ENCODE data around the gene AMPH. TPM values are rescaled to one million over a fixed set of nuclear protein-coding genes. Genes with fewer than 3 reads are reported as not detected.

The AMPH gene
- total RNA-seq, 1 experiment from 2014 or later, result 9.0 TPM

DNA sequence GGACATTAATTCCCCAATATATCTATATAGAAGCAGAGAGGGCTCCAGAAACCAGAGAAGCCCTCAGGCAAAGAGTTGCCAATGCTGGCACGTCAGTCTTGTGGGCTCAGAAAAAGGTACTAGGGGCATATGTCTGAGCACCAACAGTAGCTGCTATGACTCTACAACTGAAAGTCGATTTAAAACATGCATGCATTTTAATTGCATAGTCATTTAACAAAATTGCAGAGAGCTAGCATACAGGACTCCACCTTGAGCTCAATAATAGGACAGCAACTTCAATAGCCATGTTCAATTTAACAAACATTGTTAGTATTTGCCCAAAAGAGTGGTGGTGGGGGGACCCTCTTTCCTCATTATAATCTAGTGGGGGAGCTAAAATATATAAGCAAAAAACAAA lies 126.5 kb downstream of the AMPH start (continued):
- TF ChIP-seq, protein P1, sequence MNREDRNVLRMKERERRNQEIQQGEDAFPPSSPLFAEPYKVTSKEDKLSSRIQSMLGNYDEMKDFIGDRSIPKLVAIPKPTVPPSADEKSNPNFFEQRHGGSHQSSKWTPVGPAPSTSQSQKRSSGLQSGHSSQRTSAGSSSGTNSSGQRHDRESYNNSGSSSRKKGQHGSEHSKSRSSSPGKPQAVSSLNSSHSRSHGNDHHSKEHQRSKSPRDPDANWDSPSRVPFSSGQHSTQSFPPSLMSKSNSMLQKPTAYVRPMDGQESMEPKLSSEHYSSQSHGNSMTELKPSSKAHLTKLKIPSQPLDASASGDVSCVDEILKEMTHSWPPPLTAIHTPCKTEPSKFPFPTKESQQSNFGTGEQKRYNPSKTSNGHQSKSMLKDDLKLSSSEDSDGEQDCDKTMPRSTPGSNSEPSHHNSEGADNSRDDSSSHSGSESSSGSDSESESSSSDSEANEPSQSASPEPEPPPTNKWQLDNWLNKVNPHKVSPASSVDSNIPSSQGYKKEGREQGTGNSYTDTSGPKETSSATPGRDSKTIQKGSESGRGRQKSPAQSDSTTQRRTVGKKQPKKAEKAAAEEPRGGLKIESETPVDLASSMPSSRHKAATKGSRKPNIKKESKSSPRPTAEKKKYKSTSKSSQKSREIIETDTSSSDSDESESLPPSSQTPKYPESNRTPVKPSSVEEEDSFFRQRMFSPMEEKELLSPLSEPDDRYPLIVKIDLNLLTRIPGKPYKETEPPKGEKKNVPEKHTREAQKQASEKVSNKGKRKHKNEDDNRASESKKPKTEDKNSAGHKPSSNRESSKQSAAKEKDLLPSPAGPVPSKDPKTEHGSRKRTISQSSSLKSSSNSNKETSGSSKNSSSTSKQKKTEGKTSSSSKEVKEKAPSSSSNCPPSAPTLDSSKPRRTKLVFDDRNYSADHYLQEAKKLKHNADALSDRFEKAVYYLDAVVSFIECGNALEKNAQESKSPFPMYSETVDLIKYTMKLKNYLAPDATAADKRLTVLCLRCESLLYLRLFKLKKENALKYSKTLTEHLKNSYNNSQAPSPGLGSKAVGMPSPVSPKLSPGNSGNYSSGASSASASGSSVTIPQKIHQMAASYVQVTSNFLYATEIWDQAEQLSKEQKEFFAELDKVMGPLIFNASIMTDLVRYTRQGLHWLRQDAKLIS (CRISPR knock-in tag; IDR thresholded peaks at IDR 0.05; ENCODE audit: borderline replicate concordance), result no peak
- no peak for TF ChIP-seq TP53 (CRISPR knock-in tag; IDR thresholded peaks at IDR 0.05)
- TF ChIP-seq, protein P2, sequence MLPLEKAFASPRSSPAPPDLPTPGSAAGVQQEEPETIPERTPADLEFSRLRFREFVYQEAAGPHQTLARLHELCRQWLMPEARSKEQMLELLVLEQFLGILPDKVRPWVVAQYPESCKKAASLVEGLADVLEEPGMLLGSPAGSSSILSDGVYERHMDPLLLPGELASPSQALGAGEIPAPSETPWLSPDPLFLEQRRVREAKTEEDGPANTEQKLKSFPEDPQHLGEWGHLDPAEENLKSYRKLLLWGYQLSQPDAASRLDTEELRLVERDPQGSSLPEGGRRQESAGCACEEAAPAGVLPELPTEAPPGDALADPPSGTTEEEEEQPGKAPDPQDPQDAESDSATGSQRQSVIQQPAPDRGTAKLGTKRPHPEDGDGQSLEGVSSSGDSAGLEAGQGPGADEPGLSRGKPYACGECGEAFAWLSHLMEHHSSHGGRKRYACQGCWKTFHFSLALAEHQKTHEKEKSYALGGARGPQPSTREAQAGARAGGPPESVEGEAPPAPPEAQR (CRISPR knock-in tag; IDR thresholded peaks at IDR 0.05), result no peak

DNA sequence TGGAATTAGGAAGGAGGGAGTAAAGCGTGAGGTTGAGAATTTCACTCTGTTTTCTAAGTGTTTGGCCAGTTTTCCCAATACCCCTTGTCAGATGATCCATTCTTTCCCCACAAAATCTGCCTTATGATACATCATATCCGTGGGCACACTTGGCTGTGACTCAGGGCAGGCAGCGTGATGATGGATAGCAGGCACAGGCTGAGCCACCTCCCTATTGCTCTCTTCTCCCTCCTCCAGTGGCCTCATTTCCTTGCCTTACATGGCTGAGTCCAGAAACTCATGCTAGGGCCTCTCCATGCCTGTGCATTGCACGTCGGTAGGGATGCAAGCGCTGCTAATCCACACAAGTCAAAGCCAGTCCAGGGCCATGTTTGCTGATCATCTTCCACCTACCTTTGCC lies 128.3 kb downstream of the AMPH start:
- POLR2A ChIA-PET, result no interaction called here
- DNase-seq (ENCODE audit: low spot score), result no peak

DNA sequence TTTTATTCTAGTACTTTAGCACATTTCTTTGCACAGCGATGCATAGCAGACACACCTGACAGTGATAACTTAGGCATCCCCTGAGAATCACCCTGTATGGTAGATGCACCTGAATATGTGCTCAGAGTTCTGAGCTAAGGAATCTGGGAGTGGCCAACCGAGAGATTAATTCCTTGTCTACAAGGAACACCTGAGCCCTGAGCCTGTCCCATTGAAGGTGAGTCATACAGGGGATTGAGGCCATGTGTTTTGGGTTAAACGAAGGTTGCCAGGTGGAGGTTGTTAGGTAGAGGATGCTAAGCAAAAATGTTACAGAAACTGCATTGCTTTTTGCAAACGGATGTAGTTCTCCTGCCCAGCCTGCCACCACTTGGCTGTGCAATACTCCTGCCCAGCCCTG lies 128.9 kb downstream of the AMPH start:
- DNase-seq (ENCODE audit: low spot score) (no peak), ATAC-seq (peak; percentile 50; the same call in 1 of the 2 replicates)
- TF ChIP-seq TEAD4 (CRISPR knock-in tag; IDR thresholded peaks at IDR 0.05) (no peak), TP53 (CRISPR knock-in tag; IDR thresholded peaks at IDR 0.05) (no peak)
- TF ChIP-seq, protein P1 (CRISPR knock-in tag; IDR thresholded peaks at IDR 0.05; ENCODE audit: borderline replicate concordance), result no peak
- Mint-ChIP-seq H3K27me3 (ENCODE audit: low read depth) (peaks cover 3% of the 10 kb centered on the region; the same call in 1 of the 2 replicates), H3K4me3 (no peak overlapping the region), H3K36me3 (no peaks in the 10 kb centered on the region), H3K4me1 (no peaks in the 10 kb centered on the region), H3K9me3 (no peaks in the 10 kb centered on the region), H3K27ac (no peak overlapping the region)
- POLR2A ChIA-PET, result no interaction called here
- CTCF ChIA-PET, result no interaction called here

More for the DNA sequence above, 128.3 kb downstream of the AMPH start:
- H3K27ac Mint-ChIP-seq, result no peak overlapping the region
- no peak for TF ChIP-seq MYBL2 (CRISPR knock-in tag; IDR thresholded peaks at IDR 0.05)
- TF ChIP-seq TP53 (CRISPR knock-in tag; IDR thresholded peaks at IDR 0.05), result no peak
- TF ChIP-seq NR2C2 (CRISPR knock-in tag; IDR thresholded peaks at IDR 0.05), result no peak
- no peak for TF ChIP-seq FOXK1 (CRISPR knock-in tag; IDR thresholded peaks at IDR 0.05)
- TF ChIP-seq, protein P3, sequence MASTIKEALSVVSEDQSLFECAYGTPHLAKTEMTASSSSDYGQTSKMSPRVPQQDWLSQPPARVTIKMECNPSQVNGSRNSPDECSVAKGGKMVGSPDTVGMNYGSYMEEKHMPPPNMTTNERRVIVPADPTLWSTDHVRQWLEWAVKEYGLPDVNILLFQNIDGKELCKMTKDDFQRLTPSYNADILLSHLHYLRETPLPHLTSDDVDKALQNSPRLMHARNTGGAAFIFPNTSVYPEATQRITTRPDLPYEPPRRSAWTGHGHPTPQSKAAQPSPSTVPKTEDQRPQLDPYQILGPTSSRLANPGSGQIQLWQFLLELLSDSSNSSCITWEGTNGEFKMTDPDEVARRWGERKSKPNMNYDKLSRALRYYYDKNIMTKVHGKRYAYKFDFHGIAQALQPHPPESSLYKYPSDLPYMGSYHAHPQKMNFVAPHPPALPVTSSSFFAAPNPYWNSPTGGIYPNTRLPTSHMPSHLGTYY (CRISPR knock-in tag; IDR thresholded peaks at IDR 0.05), result no peak
- TF ChIP-seq, protein P4, sequence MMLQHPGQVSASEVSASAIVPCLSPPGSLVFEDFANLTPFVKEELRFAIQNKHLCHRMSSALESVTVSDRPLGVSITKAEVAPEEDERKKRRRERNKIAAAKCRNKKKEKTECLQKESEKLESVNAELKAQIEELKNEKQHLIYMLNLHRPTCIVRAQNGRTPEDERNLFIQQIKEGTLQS (CRISPR knock-in tag; conservative IDR thresholded peaks at IDR 0.05), result no peak
- ATAC-seq, result no peak
- H3K27me3 Mint-ChIP-seq (ENCODE audit: low read depth), result peaks cover 3% of the 10 kb centered on the region; the same call in 1 of the 2 replicates
- no peaks in the 10 kb centered on the region for H3K9me3 Mint-ChIP-seq
- CTCF ChIA-PET, result no interaction called here
- no peaks in the 10 kb centered on the region for H3K4me1 Mint-ChIP-seq
- H3K4me3 Mint-ChIP-seq, result no peak overlapping the region
- no peaks in the 10 kb centered on the region for H3K36me3 Mint-ChIP-seq
